ACC112 (cell line): ENCODE data around the gene SATB1.

ENCODE experiments used
- H2AFZ ChIP-seq: fragments of 200-600 bp; sonication (generic); one replicate; pipeline ENCODE4 v1.6.0; 2017; ENCODE audit warnings: antibody characterized with exemption, low read length; ENCODE audit not compliant: unreplicated experiment
- H3K27ac ChIP-seq: fragments of 200-600 bp; sonication (generic); 2 replicates; pipeline ENCODE4 v1.5.1; 2014; ENCODE audit warnings: low read depth, mild to moderate bottlenecking, antibody characterized with exemption, low read length, moderate library complexity
- H3K27me3 ChIP-seq: fragments of 200-600 bp; sonication (generic); 2 replicates; pipeline ENCODE4 v1.6.1; 2014; ENCODE audit warnings: mild to moderate bottlenecking, antibody characterized with exemption, low read length, moderate library complexity, mixed read lengths; ENCODE audit not compliant: insufficient read depth
- H3K36me3 ChIP-seq: fragments of 200-600 bp; sonication (generic); 2 replicates; pipeline ENCODE4 v1.6.1; 2016; ENCODE audit warnings: mild to moderate bottlenecking, antibody characterized with exemption, low read length, moderate library complexity, mixed read lengths; ENCODE audit not compliant: insufficient read depth
- H3K4me1 ChIP-seq: fragments of 200-600 bp; sonication (generic); one replicate; pipeline ENCODE4 v1.6.1; 2016; ENCODE audit warnings: low read length, mixed read lengths; ENCODE audit not compliant: insufficient read depth, unreplicated experiment, control insufficient read depth
- H3K4me3 ChIP-seq: fragments of 200-600 bp; sonication (generic); 2 replicates; pipeline ENCODE4 v1.5.1; 2014; ENCODE audit warnings: mild to moderate bottlenecking, low read depth, low read length
- H3K79me2 ChIP-seq: fragments of 200-600 bp; sonication (generic); one replicate; pipeline ENCODE4 v1.6.0; 2016; ENCODE audit warnings: low read length; ENCODE audit not compliant: control insufficient read depth, unreplicated experiment, insufficient read depth

Gene SATB1

GRCh38 chr3:18398448-18398847 is 26.7 kb downstream of the SATB1 start:
- H3K4me3 ChIP-seq = no peak overlapping the region

DNA sequence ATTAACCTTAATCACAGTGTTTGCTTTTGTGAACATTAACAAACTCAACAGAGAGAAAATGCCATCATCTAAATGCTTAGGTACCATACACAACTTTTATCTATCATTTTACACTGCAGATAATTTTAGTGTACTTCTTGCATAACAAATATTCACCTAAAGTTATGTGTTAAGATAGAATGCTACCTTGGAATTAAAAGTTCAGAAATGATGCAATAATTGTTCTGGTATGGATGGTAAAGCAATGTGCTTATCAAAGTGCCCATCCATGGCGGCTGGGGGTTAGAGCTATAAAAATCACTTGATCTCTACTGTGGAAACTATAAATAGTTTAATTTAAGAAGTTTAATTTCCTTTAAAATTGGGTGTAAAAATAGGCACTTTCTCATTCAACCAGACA is 28.7 kb downstream of the SATB1 start:
- no peak overlapping the region for H3K4me3 ChIP-seq
- no peaks in the 10 kb centered on the region for H3K27me3 ChIP-seq
- H3K27ac ChIP-seq = no peak overlapping the region
- no peak overlapping the region for H2AFZ ChIP-seq
- H3K4me1 ChIP-seq = no peaks in the 10 kb centered on the region
- no peaks in the 10 kb centered on the region for H3K36me3 ChIP-seq
- no peaks in the 10 kb centered on the region for H3K79me2 ChIP-seq

More at GRCh38 chr3:18398448-18398847, 26.7 kb downstream of the SATB1 start:
- no peaks in the 10 kb centered on the region for H3K27me3 ChIP-seq
- H3K36me3 ChIP-seq = no peaks in the 10 kb centered on the region
- H3K79me2 ChIP-seq = no peaks in the 10 kb centered on the region
- H2AFZ ChIP-seq = no peak overlapping the region
- H3K27ac ChIP-seq = no peak overlapping the region
- H3K4me1 ChIP-seq = no peaks in the 10 kb centered on the region

DNA sequence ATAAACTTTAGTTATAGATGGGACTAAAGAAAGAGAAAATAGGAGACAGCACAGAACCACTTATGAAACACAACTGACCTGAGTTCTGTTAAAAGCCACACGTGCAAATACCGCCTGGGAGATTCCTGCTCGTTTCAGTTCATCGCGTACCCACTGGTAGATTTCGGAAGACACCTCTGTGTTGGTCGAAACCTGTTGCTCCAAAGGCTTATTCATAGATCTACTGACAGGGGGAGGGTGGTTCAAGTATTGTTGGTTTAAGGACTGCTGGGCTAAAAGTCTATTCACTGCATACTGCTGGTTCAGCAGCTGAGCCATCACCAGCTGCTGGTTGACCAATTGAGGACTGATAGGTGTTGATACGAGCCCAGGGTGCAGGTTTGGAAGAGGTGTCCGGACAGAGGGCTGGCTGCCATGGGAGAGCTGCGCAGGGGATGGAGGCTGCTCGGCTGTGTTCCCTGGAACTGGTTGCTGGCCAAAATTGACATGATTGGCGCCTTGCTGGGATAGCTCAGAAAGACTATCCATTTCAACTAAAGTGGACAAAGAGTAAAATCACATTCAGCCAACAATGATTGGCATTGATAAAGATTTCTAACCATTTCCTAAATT is 30.6 kb downstream of the SATB1 start:
- Histone ChIP-seq H3K4me3 (no peak overlapping the region), H3K4me1 (no peaks in the 10 kb centered on the region), H3K79me2 (no peaks in the 10 kb centered on the region), H3K27ac (no peak overlapping the region), H3K27me3 (no peaks in the 10 kb centered on the region), H3K36me3 (no peaks in the 10 kb centered on the region), H2AFZ (no peak overlapping the region)

DNA sequence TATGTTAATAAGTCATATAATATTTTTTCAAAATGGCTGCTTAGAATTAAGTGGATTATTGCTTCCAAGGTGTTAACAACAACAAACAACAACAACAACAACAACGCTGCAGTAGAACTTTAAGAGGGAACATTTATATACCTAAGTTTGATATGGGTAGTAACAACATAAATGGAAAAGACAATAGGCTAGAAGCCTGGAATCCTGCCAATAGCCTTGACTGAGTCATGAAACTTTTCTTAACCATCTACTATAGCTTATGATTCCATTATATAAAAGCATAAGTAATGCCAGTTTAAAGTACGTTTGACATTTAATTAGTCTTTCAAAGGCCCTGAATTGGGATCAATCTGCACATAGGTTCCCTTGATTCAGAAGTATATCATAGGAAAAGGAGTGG is 31.2 kb downstream of the SATB1 start:
- no peak overlapping the region for H3K27ac ChIP-seq
- H3K4me3 ChIP-seq = no peak overlapping the region
- H3K27me3 ChIP-seq = no peaks in the 10 kb centered on the region
- H3K36me3 ChIP-seq = no peaks in the 10 kb centered on the region
- H3K79me2 ChIP-seq = no peaks in the 10 kb centered on the region
- H2AFZ ChIP-seq = no peak overlapping the region
- H3K4me1 ChIP-seq = no peaks in the 10 kb centered on the region

GRCh38 chr3:18390024-18390660 is 35.0 kb downstream of the SATB1 start:
- H3K27ac ChIP-seq = no peak overlapping the region
- no peaks in the 10 kb centered on the region for H3K36me3 ChIP-seq
- no peaks in the 10 kb centered on the region for H3K4me1 ChIP-seq
- H2AFZ ChIP-seq = no peak overlapping the region
- H3K79me2 ChIP-seq = no peaks in the 10 kb centered on the region
- H3K27me3 ChIP-seq = no peaks in the 10 kb centered on the region
- no peak overlapping the region for H3K4me3 ChIP-seq

DNA sequence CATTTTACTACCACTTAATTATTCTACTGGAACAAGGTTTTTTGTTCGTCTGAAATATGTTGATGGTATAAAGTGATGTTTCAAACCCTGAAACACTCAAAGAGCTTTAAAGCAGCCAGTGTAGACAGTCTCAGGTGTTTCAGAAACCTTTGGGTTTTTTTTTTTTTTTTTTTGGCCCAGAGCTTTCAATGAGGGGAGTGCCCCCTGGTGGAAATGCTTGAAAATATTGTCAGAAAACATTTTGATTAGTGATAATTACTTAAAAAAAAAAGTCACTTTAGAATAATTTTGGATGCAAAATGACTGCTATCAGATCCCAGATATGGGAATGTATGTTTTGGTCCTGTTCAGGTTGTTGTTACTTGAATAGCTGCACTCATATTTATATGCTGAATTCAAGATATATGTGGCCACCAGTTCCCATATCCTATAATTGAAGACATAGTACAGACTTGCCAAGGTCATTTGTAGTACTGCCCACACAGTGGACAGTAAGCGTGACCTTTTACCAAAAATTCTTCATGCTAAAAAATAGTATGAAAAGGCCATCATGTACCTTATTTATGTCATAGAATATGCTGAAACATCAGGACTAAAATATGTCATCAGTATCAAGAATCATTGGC is 35.9 kb downstream of the SATB1 start:
- Histone ChIP-seq H3K4me3 (no peak overlapping the region), H2AFZ (no peak overlapping the region), H3K36me3 (no peaks in the 10 kb centered on the region), H3K79me2 (no peaks in the 10 kb centered on the region), H3K4me1 (no peaks in the 10 kb centered on the region), H3K27me3 (no peaks in the 10 kb centered on the region), H3K27ac (no peak overlapping the region)

GRCh38 chr3:18386274-18386890 is 38.8 kb downstream of the SATB1 start:
- Histone ChIP-seq H3K36me3 (no peaks in the 10 kb centered on the region), H2AFZ (no peak overlapping the region), H3K27me3 (no peaks in the 10 kb centered on the region), H3K27ac (no peak overlapping the region), H3K79me2 (no peaks in the 10 kb centered on the region), H3K4me3 (no peak overlapping the region), H3K4me1 (no peaks in the 10 kb centered on the region)

GRCh38 chr3:18385706-18386105 is 39.4 kb downstream of the SATB1 start:
- H3K27me3 ChIP-seq = no peaks in the 10 kb centered on the region
- H3K27ac ChIP-seq = no peak overlapping the region
- no peaks in the 10 kb centered on the region for H3K79me2 ChIP-seq
- no peak overlapping the region for H3K4me3 ChIP-seq
- no peaks in the 10 kb centered on the region for H3K4me1 ChIP-seq
- no peaks in the 10 kb centered on the region for H3K36me3 ChIP-seq
- no peak overlapping the region for H2AFZ ChIP-seq

DNA sequence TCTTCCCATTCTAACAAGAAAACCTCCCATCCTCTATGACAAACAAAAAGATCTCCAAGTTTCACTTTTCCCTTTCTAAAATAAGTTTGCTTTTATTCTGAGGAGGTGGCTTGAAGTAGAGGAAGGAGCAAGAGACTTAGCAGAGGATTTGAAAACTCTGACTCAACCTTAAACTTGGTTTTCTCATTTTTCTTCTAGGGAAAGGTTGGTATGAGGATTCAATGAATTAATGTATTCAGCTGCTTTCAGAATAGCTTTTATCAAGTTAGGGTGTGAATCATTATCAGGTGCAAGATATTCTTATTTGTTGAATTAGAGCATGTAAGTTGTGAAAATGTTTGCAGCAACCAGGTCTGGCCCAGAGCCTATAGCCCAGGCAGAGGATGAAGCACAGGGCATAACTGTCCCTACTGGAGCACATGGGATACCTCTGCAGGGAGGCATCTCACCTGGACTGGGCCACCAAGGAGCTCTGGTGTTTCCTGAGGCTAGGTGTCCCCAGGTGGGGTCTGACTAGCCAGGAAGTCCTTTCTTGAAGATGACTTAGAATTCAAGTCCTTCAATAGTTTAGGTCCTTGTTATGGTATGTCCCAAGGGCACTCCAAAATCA is 42.3 kb downstream of the SATB1 start:
- Histone ChIP-seq H2AFZ (no peak overlapping the region), H3K4me3 (no peak overlapping the region), H3K27me3 (no peaks in the 10 kb centered on the region), H3K79me2 (no peaks in the 10 kb centered on the region), H3K36me3 (no peaks in the 10 kb centered on the region), H3K27ac (no peak overlapping the region), H3K4me1 (no peaks in the 10 kb centered on the region)

DNA sequence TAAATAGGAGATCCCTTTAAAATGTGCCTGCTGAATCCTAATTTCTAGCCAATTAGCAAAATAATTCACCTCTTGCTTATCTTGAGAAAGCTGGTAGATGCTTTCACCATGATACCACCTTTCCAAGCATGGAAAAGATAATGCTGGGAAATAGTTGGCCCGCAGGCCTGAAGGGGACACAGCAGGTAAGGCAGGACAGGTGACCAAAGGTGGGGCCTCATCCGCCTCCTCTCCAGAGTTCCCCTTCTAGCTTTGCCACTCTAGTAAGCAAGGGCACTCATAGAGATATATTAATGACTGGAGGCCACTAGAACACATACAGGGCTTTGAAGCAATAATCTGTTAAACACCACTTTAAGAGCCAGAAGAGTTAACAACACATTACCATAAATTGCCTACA is 45.5 kb downstream of the SATB1 start:
- Histone ChIP-seq H3K79me2 (no peaks in the 10 kb centered on the region), H3K36me3 (no peaks in the 10 kb centered on the region), H3K4me1 (no peaks in the 10 kb centered on the region), H3K4me3 (no peak overlapping the region), H3K27ac (no peak overlapping the region), H3K27me3 (no peaks in the 10 kb centered on the region), H2AFZ (no peak overlapping the region)
